Measurements from ENCODE around the gene NTN3.

DNA sequence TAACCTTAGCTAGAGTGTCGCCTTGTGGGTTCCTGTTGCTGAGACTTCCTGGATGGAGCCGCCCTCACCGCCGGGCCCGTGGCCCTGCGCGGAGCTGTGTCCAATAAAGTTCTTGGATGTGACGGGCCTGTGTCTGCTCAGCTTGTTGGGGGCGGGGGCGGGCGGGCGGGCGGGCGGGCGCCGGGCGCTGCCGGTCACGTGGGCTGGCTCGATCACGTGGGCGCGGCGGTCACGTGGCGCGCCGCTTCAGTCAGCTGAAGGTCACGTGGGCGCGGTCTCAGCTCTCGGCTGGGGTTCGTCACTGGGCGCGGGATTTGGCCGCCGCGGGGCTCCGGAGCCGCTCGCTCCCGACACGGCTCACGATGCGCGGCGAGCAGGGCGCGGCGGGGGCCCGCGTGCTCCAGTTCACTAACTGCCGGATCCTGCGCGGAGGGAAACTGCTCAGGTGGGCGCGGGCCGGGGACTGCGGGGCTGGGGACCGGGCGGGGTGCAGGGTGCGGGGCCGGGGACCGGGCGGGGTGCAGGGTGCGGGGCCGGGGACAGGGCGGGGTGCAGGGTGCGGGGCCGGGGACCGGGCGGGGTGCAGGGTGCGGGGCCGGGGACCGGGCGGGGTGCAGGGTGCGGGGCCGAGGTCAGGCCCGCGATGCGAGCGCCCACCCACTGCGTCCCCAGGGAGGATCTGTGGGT is 49.1 kb downstream of the NTN3 start, which contains the start of gene AMDHD2:
- TF ChIP-seq CTCF (conservative IDR thresholded peaks at IDR 0.05) (no peak), ZFX (IDR thresholded peaks at IDR 0.05) (no peak)

All from C4-2B (cell line).